ENCODE data around the gene EMC7.

Gene EMC7

DNA sequence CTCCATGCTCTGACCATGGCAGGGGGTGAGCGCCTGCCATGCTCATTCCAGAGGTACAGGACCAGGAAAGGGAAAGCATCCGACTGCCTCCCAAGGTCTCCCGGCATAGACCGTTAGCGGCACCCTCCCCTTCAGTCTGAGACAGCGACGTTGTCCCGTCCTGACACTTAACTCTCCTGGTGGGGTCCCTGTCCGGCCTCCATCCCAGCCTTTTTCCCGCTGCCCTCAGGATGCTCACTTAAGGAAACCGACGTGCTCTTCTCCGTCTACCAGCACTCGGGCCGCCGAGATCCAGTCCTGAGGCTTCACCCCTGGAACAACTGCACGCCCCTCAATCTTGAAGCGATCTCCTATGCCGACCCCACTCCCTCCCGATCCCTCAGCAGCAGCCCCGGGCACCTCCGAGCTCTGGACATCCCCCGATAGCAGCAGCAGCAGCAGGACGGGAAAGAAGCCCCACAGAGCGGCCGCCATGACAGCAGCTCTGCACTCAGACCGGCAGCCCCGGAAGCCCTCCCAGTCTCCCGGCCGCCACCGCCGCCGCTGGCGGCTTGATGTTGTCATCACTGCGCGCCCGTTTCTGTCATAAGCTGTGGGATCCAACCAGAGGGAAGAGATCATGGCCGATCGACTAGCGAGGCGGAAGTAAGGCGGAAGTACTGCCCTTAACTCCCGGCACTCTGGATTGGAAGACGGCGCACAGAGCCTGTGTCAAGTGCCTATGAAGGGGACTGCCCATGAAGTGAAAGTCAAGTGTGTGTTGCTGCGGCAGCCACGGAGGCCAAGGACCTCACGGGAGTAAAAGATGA lies at the start of gene EMC7, which contains the start of gene PGBD4:
TSS of gene EMC7 (minus strand) at position 497 of the 809 bp plus-strand sequence. CDS start at position 474, 23 bp downstream.
TSS of gene PGBD4 (plus strand) at position 718 of the 809 bp plus-strand sequence. CDS start 449 bp downstream, outside the sequence.
- peak; percentile 99 for DNase-seq
- peak within 1 kb of the TSS; percentile 87 to 91 for H3K4me3 ChIP-seq
- H3K27ac ChIP-seq = peak within 1 kb of the TSS; percentile 76 to 90
- H3K4me1 ChIP-seq = peaks cover 0 to 27% (median 22%) of the 10 kb centered on the region in 4 donors
- H3K36me3 ChIP-seq = no peaks in the 10 kb centered on the region
- TF ChIP-seq, protein P1, sequence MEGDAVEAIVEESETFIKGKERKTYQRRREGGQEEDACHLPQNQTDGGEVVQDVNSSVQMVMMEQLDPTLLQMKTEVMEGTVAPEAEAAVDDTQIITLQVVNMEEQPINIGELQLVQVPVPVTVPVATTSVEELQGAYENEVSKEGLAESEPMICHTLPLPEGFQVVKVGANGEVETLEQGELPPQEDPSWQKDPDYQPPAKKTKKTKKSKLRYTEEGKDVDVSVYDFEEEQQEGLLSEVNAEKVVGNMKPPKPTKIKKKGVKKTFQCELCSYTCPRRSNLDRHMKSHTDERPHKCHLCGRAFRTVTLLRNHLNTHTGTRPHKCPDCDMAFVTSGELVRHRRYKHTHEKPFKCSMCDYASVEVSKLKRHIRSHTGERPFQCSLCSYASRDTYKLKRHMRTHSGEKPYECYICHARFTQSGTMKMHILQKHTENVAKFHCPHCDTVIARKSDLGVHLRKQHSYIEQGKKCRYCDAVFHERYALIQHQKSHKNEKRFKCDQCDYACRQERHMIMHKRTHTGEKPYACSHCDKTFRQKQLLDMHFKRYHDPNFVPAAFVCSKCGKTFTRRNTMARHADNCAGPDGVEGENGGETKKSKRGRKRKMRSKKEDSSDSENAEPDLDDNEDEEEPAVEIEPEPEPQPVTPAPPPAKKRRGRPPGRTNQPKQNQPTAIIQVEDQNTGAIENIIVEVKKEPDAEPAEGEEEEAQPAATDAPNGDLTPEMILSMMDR (IDR thresholded peaks at IDR 0.05) = no peak
- no peaks in the 10 kb centered on the region for H3K9me3 ChIP-seq
- H3K27me3 ChIP-seq = no peaks in the 10 kb centered on the region
- intact Hi-C loops (cut with DNase I; ENCODE audit: low total_unique reads) = loop anchor here (5.0 kb wide), 1 partner anchor 121 kb away; no protein-coding TSS in a partner anchor

DNA sequence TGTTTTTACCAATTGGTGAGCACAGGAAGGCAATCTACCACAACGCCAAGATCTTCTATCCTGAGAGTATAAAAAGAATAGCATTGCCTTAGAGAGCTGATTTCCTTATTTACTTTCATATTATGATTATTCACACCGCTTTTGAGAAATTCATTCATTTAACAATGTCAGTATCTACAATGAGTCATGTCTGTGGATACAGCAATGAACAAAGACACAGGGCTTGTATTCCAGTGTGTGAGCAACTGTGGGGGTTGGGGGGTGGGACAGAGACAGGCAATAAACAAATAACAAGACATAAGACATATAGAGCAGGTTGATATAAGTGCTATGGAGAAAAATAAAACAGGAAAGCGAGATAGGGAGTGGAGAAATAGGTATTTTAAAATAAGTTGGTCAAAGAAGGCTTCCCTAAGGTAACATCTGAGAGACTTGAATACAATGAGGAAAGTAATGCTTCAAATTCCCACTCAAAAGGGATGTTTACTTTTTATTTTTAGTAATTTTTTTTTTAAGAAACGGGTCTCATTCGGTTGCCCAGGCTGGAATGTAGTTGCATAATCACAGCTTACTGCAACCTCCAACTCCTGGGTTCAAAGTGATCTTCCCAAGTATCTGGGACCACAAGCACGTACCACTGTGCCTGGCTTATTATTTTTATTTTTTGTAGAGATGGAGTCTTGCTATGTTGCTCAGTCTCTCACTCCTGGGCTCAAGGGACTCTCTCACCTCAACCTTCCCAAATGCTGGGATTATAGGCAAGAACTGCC lies 45.9 kb upstream of the EMC7 start:
- Histone ChIP-seq H3K4me3 (no peak overlapping the region), H3K9me3 (no peaks in the 10 kb centered on the region), H3K4me1 (no peaks in the 10 kb centered on the region), H3K27me3 (no peaks in the 10 kb centered on the region), H3K36me3 (peaks cover 55 to 70% (median 58%) of the 10 kb centered on the region in 3 donors), H3K27ac (no peak overlapping the region)
- TF ChIP-seq, protein P1 (IDR thresholded peaks at IDR 0.05) = no peak
- intact Hi-C loops (cut with DNase I; ENCODE audit: low total_unique reads) = no loop called here
- no peak for DNase-seq

DNA sequence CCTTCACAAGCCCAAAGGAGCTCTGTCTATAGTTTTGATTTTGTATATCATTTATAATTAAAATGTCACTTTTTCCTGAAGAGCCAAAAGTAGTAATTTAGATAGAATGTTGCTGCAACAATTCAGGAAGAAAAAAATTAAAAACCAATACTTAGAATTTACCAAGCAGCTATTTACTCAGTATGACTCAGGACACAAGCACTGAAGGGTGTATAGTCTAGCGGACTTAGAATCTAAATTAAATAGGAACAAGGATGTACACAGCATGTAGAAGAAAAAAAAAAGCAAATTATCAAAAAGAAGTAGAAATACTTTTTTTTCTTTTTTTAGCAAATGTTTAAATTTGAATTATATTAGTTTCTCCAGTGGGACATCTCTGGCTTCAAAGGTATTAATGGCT lies 31.8 kb upstream of the EMC7 start:
- no peak for DNase-seq
- Histone ChIP-seq H3K4me3 (no peak overlapping the region), H3K36me3 (peaks cover 0 to 7% (median 6%) of the 10 kb centered on the region in 3 donors), H3K9me3 (no peaks in the 10 kb centered on the region), H3K27ac (no peak overlapping the region), H3K27me3 (no peaks in the 10 kb centered on the region), H3K4me1 (no peaks in the 10 kb centered on the region)
- TF ChIP-seq, protein P1 (IDR thresholded peaks at IDR 0.05) = no peak
- intact Hi-C loops (cut with DNase I; ENCODE audit: low total_unique reads) = no loop called here

DNA sequence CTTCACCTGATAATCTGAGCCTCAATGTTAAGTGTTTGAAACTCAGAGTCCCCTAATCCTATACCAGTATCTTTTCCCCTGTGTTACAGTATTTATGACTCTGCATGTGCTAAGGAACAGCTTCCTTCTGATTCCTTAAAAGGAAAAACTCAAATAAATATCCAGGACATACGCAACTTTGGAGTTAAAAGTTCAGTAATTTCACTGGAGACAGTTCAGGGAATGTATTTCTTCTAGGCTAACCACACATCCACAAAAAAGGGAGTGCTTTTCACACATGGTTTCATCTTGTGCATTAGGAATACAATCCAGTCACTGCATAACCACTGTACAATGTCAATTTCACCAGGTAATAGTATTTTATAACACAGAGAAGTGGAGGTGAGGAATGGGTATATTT lies 31.2 kb upstream of the EMC7 start:
- Histone ChIP-seq H3K27ac (no peak overlapping the region), H3K36me3 (peaks cover 0 to 4% (median under 1%) of the 10 kb centered on the region in 3 donors), H3K9me3 (no peaks in the 10 kb centered on the region), H3K27me3 (no peaks in the 10 kb centered on the region), H3K4me1 (no peaks in the 10 kb centered on the region), H3K4me3 (no peak overlapping the region)
- intact Hi-C loops (cut with DNase I; ENCODE audit: low total_unique reads) = no loop called here
- DNase-seq = no peak
- TF ChIP-seq, protein P1 (IDR thresholded peaks at IDR 0.05) = no peak

DNA sequence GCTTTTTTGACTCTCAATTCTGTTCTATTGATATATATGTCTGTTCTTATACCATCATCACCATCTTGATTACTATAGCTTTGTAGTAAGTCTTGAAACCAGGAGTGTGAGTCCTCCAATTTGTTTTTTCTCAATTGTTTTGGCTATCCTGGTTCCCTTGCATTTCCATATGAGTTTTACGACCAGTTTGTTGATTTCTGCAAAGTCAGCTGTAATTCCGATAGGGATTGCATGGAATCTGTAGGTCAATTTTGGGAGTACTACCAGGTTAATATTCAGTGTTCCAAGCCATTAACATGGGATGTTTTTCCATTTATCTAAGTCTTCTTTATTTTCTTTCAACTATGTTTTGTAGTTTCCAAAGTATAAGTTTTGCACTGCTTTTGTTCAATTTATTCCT lies 27.2 kb upstream of the EMC7 start:
- Histone ChIP-seq H3K9me3 (no peaks in the 10 kb centered on the region), H3K4me1 (no peaks in the 10 kb centered on the region), H3K36me3 (no peaks in the 10 kb centered on the region), H3K4me3 (no peak overlapping the region), H3K27ac (no peak overlapping the region), H3K27me3 (no peaks in the 10 kb centered on the region)
- TF ChIP-seq, protein P1 (IDR thresholded peaks at IDR 0.05) = no peak
- intact Hi-C loops (cut with DNase I; ENCODE audit: low total_unique reads) = no loop called here
- DNase-seq = no peak

Measured in tibial artery (tissue), 4 donors.